Activated CD4-positive, alpha-beta T cell treated with anti-CD3 and anti-CD28 coated beads, Interleukin-2, amount 10 ng/mL, durations not matched to agents 7 days and 5 days (primary cell): ENCODE results near the gene ILKAP. TPM values are rescaled to one million over a fixed set of nuclear protein-coding genes. Genes with fewer than 3 reads are reported as not detected.

Experiments
- CTCF ChIA-PET: fragments of 350-600 bp; sonication (Branson Sonifier 250); formaldehyde crosslinking; loops from one replicate; lab custom pipeline; 2021; ENCODE audit warnings: antibody characterized with exemption; lab: Charles Lee
- POLR2A ChIA-PET: fragments of 350-600 bp; sonication (Branson Sonifier 250); formaldehyde crosslinking; loops from one replicate; lab custom pipeline; 2021; ENCODE audit warnings: antibody characterized with exemption; lab: Charles Lee
- DNase-seq: peaks from one replicate; pipeline ENCODE4 v3.0.0-alpha.2; 2020
- H3K27ac Mint-ChIP-seq: one replicate; pipeline ENCODE4 v1.8.0; 2021; ENCODE audit warnings: mild to moderate bottlenecking, moderate library complexity, mixed read lengths
- H3K27me3 Mint-ChIP-seq: one replicate; pipeline ENCODE4 v1.8.0; 2021; ENCODE audit warnings: mixed read lengths
- H3K36me3 Mint-ChIP-seq: one replicate; pipeline ENCODE4 v1.8.0; 2021; ENCODE audit warnings: low read depth, mixed read lengths
- H3K4me1 Mint-ChIP-seq: one replicate; pipeline ENCODE4 v1.8.0; 2021; ENCODE audit warnings: mixed read lengths
- H3K4me3 Mint-ChIP-seq: one replicate; pipeline ENCODE4 v1.8.0; 2021; ENCODE audit warnings: mild to moderate bottlenecking, moderate library complexity, mixed read lengths
- H3K9me3 Mint-ChIP-seq: one replicate; pipeline ENCODE4 v1.8.0; 2021; ENCODE audit warnings: mixed read lengths
- total RNA-seq, 2 experiments: library from RNA; stranded (reverse); gene quantifications; one replicate each; pipeline ENCODE4 v1.2.3, GENCODE V29; 2021

ILKAP gene
- total RNA-seq, 2 experiments from 2014 or later: 59.1 to 63.2 TPM

DNA sequence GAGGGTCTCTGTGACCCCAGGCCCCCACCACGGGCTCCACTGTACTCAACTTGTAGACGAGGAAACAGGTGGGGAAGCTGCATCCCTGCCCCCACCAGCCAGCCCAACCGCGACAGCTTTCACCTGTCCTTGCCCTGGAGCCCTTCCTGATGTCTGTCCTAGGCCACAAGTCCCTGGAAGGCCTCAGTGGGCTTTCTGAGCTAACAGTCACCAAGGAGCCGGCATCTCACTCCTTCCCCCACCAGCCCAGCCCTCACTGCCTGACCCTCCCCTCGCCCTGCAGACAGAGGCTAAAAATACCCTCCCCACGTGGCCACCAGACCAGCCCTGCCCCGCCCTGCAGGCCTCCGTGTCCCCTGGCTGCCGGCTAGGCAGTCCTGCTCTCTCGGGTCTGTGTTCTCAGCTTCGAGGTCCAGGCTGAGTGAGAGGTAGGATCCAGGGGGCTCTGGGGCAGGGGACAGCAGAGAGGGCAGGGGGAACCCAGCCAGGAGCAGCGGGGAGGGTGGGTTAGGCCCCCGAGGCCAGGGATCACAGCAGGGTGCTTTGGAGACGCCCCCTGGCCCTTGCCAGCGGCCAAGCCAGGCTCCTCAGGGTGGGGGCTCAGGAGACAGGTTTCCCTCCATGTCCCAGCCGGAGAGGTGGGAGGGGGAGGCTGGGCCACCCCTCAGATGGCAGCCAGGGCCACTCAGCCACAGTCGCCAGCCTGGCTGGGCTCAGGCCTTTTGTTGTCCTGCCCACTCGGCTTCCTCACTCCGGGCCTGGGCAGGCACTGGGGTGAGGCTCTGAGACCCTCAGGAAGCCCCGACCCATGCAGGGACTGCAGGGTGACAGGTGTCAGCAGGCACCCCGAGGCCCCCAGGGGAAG is 64.9 kb downstream of the ILKAP start, which contains the start of gene KLHL30:
TSS of gene KLHL30 (plus strand) at position 338 of the 865 bp plus-strand sequence. CDS start 2,087 bp downstream, outside the sequence.
- Mint-ChIP-seq H3K27me3 (no peaks in the 10 kb centered on the region), H3K9me3 (no peaks in the 10 kb centered on the region), H3K36me3 (no peaks in the 10 kb centered on the region), H3K27ac (no peak within 1 kb of the TSS), H3K4me3 (no peak within 1 kb of the TSS), H3K4me1 (peaks cover 3% of the 10 kb centered on the region)
- ChIA-PET POLR2A (no interaction called here), CTCF (no interaction called here)
- no peak for DNase-seq

DNA sequence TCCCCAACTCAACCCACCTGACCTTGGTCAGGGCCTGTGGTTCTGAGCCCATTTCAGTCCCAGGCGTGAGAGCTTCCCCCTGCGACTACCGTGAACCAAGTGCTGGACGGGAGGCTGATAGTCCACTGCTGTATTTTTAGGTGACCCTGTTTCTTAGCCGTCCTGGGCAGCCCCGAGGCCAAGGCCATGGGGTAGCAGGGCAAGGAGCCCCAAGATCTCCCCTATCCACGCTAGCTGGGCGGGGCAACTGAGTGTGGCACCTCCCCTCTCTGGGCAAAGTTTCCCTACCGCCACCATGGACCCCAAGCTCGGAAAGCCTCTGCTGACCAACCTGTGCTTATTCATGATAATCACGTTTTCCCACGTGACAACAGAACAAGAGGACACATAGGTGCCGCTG is 65.6 kb downstream of the ILKAP start:
- peaks cover 3% of the 10 kb centered on the region for H3K4me1 Mint-ChIP-seq
- H3K4me3 Mint-ChIP-seq: no peak overlapping the region
- DNase-seq: no peak
- no peaks in the 10 kb centered on the region for H3K27me3 Mint-ChIP-seq
- CTCF ChIA-PET: interaction anchor here (1.1 kb wide), 1 partner anchor 280 kb away, joined by 4 read pairs; no protein-coding TSS in a partner anchor
- no peaks in the 10 kb centered on the region for H3K9me3 Mint-ChIP-seq
- POLR2A ChIA-PET: no interaction called here
- H3K36me3 Mint-ChIP-seq: no peaks in the 10 kb centered on the region
- H3K27ac Mint-ChIP-seq: no peak overlapping the region

- H3K36me3 Mint-ChIP-seq: no peaks in the 10 kb centered on the region
- CTCF ChIA-PET: interaction anchor here (0.7 to 1.1 kb wide), 2 partner anchors 38 to 279 kb away, joined by 4 read pairs; no protein-coding TSS in a partner anchor
- POLR2A ChIA-PET: no interaction called here
Measured at GRCh38 chr2:238136820-238137537, 66.5 kb downstream of the ILKAP start.

DNA sequence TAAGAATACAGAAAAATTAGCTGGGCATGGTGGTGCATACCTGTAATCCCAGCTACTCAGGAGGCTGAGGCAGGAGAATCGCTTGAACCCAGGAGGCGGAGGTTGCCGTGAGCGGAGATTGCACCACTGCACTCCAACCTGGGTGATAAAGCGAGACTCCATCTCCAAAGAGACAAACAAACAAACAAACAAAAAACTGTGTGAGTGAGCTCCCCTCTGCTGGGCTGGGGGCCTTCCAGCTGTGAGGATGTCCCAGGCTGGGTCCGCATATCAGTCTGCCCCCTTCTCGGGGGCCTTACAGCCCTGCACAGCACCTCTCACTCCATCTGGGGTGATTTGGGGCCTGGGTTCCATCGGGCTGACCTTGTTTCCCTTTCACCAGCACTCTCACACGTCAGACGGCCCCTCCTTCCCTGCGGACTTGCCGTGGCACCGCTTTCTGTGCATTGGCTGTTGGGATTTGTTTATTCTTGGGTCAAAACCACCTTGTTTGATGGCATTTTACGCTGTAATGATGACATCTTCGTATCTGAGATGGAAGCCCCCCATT is 67.8 kb downstream of the ILKAP start:
- Mint-ChIP-seq H3K27me3 (no peaks in the 10 kb centered on the region), H3K36me3 (no peaks in the 10 kb centered on the region), H3K27ac (no peak overlapping the region), H3K4me1 (no peaks in the 10 kb centered on the region), H3K9me3 (no peaks in the 10 kb centered on the region), H3K4me3 (no peak overlapping the region)
- POLR2A ChIA-PET: no interaction called here
- CTCF ChIA-PET: interaction anchor here (0.8 to 1.9 kb wide), 2 partner anchors 10 to 213 kb away, joined by 3 to 4 read pairs; no protein-coding TSS in a partner anchor
- no peak for DNase-seq

More at GRCh38 chr2:238136820-238137537, 66.5 kb downstream of the ILKAP start:
- Mint-ChIP-seq H3K9me3 (no peaks in the 10 kb centered on the region), H3K4me1 (peaks cover 3% of the 10 kb centered on the region), H3K27me3 (no peaks in the 10 kb centered on the region), H3K27ac (no peak overlapping the region), H3K4me3 (no peak overlapping the region)
- no peak for DNase-seq

DNA sequence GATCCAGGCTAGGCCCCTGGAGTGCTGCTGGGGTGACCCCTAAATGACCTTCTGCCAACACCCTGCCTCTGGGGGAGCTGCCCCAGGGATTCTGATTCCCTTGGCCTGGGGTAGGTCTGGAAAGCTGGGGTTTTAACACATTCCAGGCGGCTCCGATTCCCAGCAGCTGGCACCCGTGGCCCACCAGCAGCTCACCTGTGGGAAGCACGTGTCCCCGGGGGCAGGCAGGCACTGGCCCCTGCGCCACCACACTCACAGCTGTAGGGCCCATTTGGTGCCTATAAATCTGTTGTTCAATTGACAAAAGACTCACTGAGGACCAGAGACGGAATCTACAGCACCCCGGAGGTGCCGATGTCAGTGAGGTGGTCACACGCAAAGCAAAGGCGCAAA is 69.1 kb downstream of the ILKAP start:
- Mint-ChIP-seq H3K27ac (no peak overlapping the region), H3K4me3 (no peak overlapping the region), H3K4me1 (no peaks in the 10 kb centered on the region), H3K27me3 (no peaks in the 10 kb centered on the region), H3K36me3 (no peaks in the 10 kb centered on the region), H3K9me3 (no peaks in the 10 kb centered on the region)
- POLR2A ChIA-PET: interaction anchor here (0.6 kb wide), 1 partner anchor 254 kb away, joined by 3 read pairs; no protein-coding TSS in a partner anchor
- CTCF ChIA-PET: interaction anchor here (1.0 to 1.9 kb wide), 2 partner anchors 56 to 211 kb away, joined by 4 to 5 read pairs; no protein-coding TSS in a partner anchor
- no peak for DNase-seq

GRCh38 chr2:238133499-238134392 is 69.7 kb downstream of the ILKAP start:
- no peaks in the 10 kb centered on the region for H3K36me3 Mint-ChIP-seq
- H3K4me1 Mint-ChIP-seq: no peaks in the 10 kb centered on the region
- H3K27me3 Mint-ChIP-seq: no peaks in the 10 kb centered on the region
- H3K27ac Mint-ChIP-seq: no peak overlapping the region
- CTCF ChIA-PET: interaction anchor here (1.0 kb wide), 1 partner anchor 57 kb away, joined by 5 read pairs; no protein-coding TSS in a partner anchor
- no peak for DNase-seq
- H3K4me3 Mint-ChIP-seq: no peak overlapping the region
- POLR2A ChIA-PET: interaction anchor here (0.6 kb wide), 1 partner anchor 255 kb away, joined by 3 read pairs; no protein-coding TSS in a partner anchor
- H3K9me3 Mint-ChIP-seq: no peaks in the 10 kb centered on the region

DNA sequence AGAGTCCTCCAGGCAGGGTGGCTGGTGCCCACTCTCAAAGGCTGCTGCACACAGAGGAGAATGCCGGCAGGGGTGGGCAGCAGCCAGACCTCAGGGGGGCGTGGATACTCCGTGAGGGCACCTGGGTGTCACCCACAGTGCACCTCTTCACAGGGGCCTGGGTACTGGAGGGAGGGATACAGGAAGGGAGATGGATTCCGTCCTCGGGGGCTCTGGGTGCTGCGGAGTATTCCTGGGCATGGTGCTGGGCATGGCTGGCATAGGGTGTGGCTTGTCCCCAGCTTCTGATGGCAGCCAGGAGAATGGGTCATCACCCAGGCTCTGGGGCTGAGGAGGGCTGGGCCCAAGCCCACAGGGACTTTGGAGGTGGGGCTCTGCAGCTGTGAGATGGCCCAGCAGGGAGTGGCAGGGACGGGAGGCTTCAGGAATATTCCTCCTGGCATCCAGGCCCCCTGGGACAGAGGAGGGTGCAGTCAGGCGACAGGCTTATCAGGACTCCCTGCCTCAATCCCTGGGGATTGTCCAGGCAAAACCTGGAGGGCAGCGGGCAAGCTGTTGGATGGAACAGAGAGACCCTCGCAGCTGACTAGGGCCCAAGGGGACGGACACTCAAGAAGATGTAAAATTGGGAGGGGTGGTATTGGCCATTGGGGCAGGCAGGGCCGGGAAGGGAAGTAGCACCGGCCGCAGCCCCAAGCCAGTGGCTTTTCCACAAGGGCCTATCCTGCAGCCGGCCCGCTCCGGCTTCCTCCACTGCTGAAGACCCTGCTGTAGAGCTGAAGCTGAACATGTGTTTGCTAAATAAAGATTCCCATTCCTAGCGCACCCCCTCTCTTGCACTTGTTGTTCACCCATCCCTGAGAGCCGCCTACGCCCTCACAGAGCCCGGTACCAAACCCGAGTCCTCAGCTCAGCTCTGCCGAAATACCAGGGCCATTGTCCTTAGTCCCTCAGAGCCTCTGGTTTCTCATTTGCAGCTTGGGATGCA is 70.7 kb downstream of the ILKAP start:
- Mint-ChIP-seq H3K9me3 (no peaks in the 10 kb centered on the region), H3K4me1 (no peaks in the 10 kb centered on the region), H3K4me3 (no peak overlapping the region), H3K27ac (no peak overlapping the region), H3K27me3 (no peaks in the 10 kb centered on the region), H3K36me3 (no peaks in the 10 kb centered on the region)
- ChIA-PET CTCF (no interaction called here), POLR2A (no interaction called here)
- no peak for DNase-seq

GRCh38 chr2:238131761-238132462 is 71.6 kb downstream of the ILKAP start:
- no peaks in the 10 kb centered on the region for H3K9me3 Mint-ChIP-seq
- H3K27ac Mint-ChIP-seq: no peak overlapping the region
- no peak overlapping the region for H3K4me3 Mint-ChIP-seq
- H3K4me1 Mint-ChIP-seq: no peaks in the 10 kb centered on the region
- no peaks in the 10 kb centered on the region for H3K36me3 Mint-ChIP-seq
- DNase-seq: no peak
- ChIA-PET CTCF (no interaction called here), POLR2A (no interaction called here)
- H3K27me3 Mint-ChIP-seq: no peaks in the 10 kb centered on the region

DNA sequence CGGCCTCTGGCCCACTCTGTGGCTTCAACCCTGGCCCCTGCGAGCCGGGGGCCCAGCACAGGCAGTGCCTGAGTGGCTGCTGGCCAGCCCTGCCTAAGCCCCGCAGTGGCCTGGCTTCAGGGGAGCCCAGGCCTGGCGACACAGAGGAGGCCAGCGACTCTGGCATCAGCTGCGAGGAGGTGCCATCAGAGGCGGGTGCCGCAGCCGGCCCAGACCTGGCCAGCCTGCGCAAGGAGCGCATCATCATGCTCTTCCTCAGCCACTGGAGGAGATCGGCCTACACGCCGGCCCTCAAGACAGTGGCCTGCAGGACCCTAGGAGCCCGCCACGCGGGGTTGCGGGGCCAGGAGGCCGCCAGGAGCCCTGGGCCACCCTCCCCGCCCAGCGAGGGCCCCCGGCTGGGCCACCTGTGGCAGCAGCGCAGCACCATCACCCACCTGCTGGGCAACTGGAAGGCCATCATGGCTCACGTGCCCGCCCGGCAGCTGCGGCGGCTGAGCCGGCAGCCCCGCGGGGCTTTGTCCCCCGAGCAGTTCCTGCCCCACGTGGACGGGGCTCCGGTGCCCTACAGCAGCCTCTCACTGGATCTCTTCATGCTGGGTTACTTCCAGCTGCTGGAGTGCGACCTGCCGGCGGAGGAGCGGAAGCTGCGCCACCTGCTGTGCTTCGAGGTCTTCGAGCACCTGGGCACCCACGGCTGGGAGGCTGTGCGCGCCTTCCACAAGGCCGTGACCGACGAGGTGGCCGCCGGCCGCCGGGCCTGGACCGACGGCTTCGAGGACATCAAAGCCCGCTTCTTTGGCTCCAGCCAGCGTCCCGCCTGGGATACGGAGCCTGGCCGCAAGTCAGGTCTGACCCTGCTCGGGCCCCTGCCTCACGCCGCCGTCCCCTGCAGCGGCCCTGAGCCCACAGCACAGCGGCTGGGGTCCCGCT is 72.5 kb downstream of the ILKAP start:
- CTCF ChIA-PET: no interaction called here
- H3K27me3 Mint-ChIP-seq: no peaks in the 10 kb centered on the region
- no peaks in the 10 kb centered on the region for H3K9me3 Mint-ChIP-seq
- no peaks in the 10 kb centered on the region for H3K36me3 Mint-ChIP-seq
- DNase-seq: no peak
- H3K4me1 Mint-ChIP-seq: no peaks in the 10 kb centered on the region
- POLR2A ChIA-PET: no interaction called here
- no peak overlapping the region for H3K4me3 Mint-ChIP-seq
- H3K27ac Mint-ChIP-seq: no peak overlapping the region

- Mint-ChIP-seq H3K27ac (no peak overlapping the region), H3K36me3 (no peaks in the 10 kb centered on the region), H3K4me3 (no peak overlapping the region), H3K9me3 (no peaks in the 10 kb centered on the region), H3K4me1 (no peaks in the 10 kb centered on the region), H3K27me3 (no peaks in the 10 kb centered on the region)
- no peak for DNase-seq
- CTCF ChIA-PET: interaction anchor here (0.6 kb wide), 1 partner anchor 127 kb away, joined by 4 read pairs; no protein-coding TSS in a partner anchor
- POLR2A ChIA-PET: no interaction called here
Measured at GRCh38 chr2:238130111-238130695, 73.3 kb downstream of the ILKAP start.
